HepG2 (cell line): ENCODE data around the gene MMP23B. TPM values are rescaled to one million over a fixed set of nuclear protein-coding genes. Genes with fewer than 3 reads are reported as not detected.
"Not testable (repeated sequence)": the region's sequence is repeated elsewhere in the genome, so short reads cannot be mapped to it uniquely, and the experiment has no call there.

Experiments used
- ATAC-seq: fragments of 200-7000 bp; cut with Tn5 transposase; 3 replicates; pipeline ENCODE4 v1.9.1; 2020; ENCODE audit warnings: mild to moderate bottlenecking, moderate library complexity
- BruUV-seq: library from RNA; stranded (reverse); fragments of 400-500 nt; replicated peaks from 2 replicates; lab custom pipeline; 2021; lab: Mats Ljungman, UMichigan
- CTCF ChIA-PET: fragments of 300-600 bp; formaldehyde crosslinking; extraction: SDS; loops from one replicate; lab custom pipeline; 2021; ENCODE audit warnings: low total read pairs, inconsistent platforms, low intra/inter-chr PET ratio; lab: Yijun Ruan, JAX
- POLR2A ChIA-PET: fragments of 350-600 bp; sonication (Branson Sonifier 250); formaldehyde crosslinking; loops from one replicate; lab custom pipeline; 2020; ENCODE audit warnings: antibody characterized with exemption, inconsistent platforms; lab: Yijun Ruan, JAX
- DNase-seq: peaks from one replicate; pipeline ENCODE4 v3.0.0-alpha.2; 2015; ENCODE audit warnings: low spot score
- FAIRE-seq: peaks from 3 replicates; lab custom pipeline; 2011; peaks lifted over from hg19 to GRCh38; lab: Jason Lieb, UNC
- H2AFZ ChIP-seq: one replicate; pipeline ENCODE4 v1.6.1; 2011; ENCODE audit warnings: low read length, inconsistent platforms
- H3K27ac ChIP-seq: fragments of 300-600 bp; 3 replicates; pipeline ENCODE4 v1.8.0; 2011; ENCODE audit warnings: mixed run types, mild to moderate bottlenecking, mixed read lengths, low read length, inconsistent platforms; ENCODE audit not compliant: insufficient read depth; ENCODE audit errors: extremely low read length
- H3K27me3 ChIP-seq, 2 experiments: fragments of 200-600 bp in 1 of 2; 2 replicates in 1 of 2; 3 replicates in 1 of 2; pipeline versions ENCODE4 v1.6.0 to v1.8.0; 2011; ENCODE audit warnings: low read length in 2 of 2, mild to moderate bottlenecking in 2 of 2, moderate library complexity in 2 of 2, inconsistent platforms in 1 of 2; ENCODE audit not compliant: insufficient read depth in 2 of 2, control insufficient read depth in 1 of 2
- H3K36me3 ChIP-seq, 2 experiments: fragments of 200-600 bp in 1 of 2; replicated peaks in 1 of 2; 2 replicates in 1 of 2; 3 replicates in 1 of 2; pipeline versions ENCODE4 v1.5.1 to v1.8.0; 2011; ENCODE audit warnings: low read length in 2 of 2, inconsistent platforms in 1 of 2; ENCODE audit not compliant: insufficient read depth in 2 of 2, control insufficient read depth in 1 of 2
- H3K4me1 ChIP-seq: 2 replicates; pipeline ENCODE4 v1.5.1; 2012; ENCODE audit warnings: low read length, inconsistent platforms; ENCODE audit not compliant: insufficient read depth
- H3K4me2 ChIP-seq: 2 replicates; pipeline ENCODE4 v1.6.0; 2011; ENCODE audit warnings: low read depth, low read length, inconsistent platforms
- H3K4me3 ChIP-seq, 3 experiments: fragments of 200-600 bp in 1 of 3; sonication (generic), shearing (Covaris generic) in 1 of 3; replicated peaks in 1 of 3; 2 replicates each; pipeline ENCODE4 v1.5.1; 2011 to 2016; ENCODE audit warnings: low read length in 3 of 3, inconsistent platforms in 2 of 3, low read depth in 2 of 3, mild to moderate bottlenecking in 2 of 3, control low read depth in 1 of 3, mixed read lengths in 1 of 3; ENCODE audit not compliant: insufficient read depth in 1 of 3
- H3K79me2 ChIP-seq: one replicate; pipeline ENCODE4 v1.6.1; 2011; ENCODE audit warnings: low read length, inconsistent platforms; ENCODE audit not compliant: insufficient read depth
- H3K9ac ChIP-seq: 2 replicates; pipeline ENCODE4 v1.6.0; 2011; ENCODE audit warnings: mild to moderate bottlenecking, low read depth, low read length, inconsistent platforms; ENCODE audit not compliant: insufficient read depth
- H3K9me3 ChIP-seq: 2 replicates; pipeline ENCODE4 v1.5.1; 2012; ENCODE audit warnings: mild to moderate bottlenecking, low read length
- H4K20me1 ChIP-seq: 2 replicates; pipeline ENCODE4 v1.6.0; 2011; ENCODE audit warnings: inconsistent platforms, mild to moderate bottlenecking, low read length, moderate library complexity; ENCODE audit not compliant: insufficient read depth
- WGBS: methylation state at CpG from one replicate; pipeline ENCODE4 v1.1.6; 2017; ENCODE audit warnings: low lambda C conversion rate; 5-methylcytosine and 5-hydroxymethylcytosine counted together
- in situ Hi-C: cut with HindIII; loops from 2 replicates; pipeline ENCODE4 v1.10.0; 2017; ENCODE audit warnings: low pct_unique_long_range_greater_than_20kb; ENCODE audit not compliant: extremely low pct_ligation_motif_present
- intact Hi-C: fragments of 100-400 bp; cut with micrococcal nuclease; formaldehyde crosslinking; loops from one replicate; pipeline ENCODE4 v1.10.0; 2022; ENCODE audit not compliant: unreplicated experiment
- polyA plus RNA-seq, 8 experiments: library from polyadenylated mRNA; depleted of rRNA in 3 of 8; stranded (reverse) in 7 of 8; unstranded in 1 of 8; fragments of >200 nt; fragmentation: Illumina TruSeq in 4 of 8; extraction: Trizol in 4 of 8; gene quantifications; 2 replicates each; pipeline versions ENCODE4 v1.2.1 to v1.2.3, GENCODE V29; 2011 to 2016; ENCODE audit warnings: low read depth in 4 of 8, missing spikeins in 1 of 8, mixed read lengths in 1 of 8; ENCODE audit not compliant: insufficient read depth in 1 of 8
- total RNA-seq, 5 experiments: library from RNA; depleted of rRNA; stranded (reverse); fragments of >200 nt; fragmentation: Illumina TruSeq; extraction: Trizol; gene quantifications; 2 replicates each; pipeline ENCODE4 v1.2.3, GENCODE V29; 2016; ENCODE audit warnings: low read depth in 1 of 5

MMP23B gene
- total and polyA plus RNA-seq, 2 of the 13 experiments (the other 11 are each of a cell fraction or from before 2014, with no cell fraction given): 0.61 to 0.75 TPM

DNA sequence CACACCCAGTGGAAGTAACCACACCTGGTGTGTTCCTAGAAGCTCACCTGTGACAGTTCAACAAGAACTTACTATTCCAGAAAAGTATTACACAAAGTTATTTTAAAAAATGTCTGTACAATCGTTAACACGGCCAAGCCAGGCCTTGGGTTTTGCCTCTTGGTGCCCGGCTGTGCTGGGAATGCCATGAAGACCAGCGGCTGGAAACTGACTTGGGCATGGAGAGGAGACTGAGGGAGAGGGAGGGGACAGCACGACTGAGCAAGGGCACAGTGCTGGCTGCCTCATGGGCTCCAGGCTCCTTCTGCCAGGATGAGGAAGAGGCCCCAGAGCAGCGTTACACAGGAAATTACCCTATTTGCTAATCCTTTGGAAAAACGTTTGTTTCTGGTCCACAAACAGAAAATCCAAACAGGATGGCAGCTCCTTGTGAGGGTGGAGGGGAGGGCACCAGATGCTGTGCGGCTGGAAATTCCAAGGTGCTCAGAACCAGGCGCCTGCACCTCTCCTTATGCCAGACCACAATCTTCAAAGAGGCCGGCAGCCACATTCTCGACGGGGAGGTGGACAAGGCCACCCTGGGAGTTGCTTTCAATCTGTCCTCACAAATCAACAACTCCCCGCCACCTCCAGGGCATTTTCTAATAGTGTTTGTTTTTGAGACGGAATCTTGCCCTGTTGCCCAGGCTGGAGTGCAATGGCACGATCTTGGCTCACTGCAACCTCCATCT is 31.0 kb downstream of the MMP23B start:
- H3K79me2 ChIP-seq, H4K20me1 ChIP-seq, DNase-seq, POLR2A ChIA-PET, H2AFZ ChIP-seq, H3K9me3 ChIP-seq, H3K4me2 ChIP-seq, ATAC-seq, BruUV-seq, H3K27ac ChIP-seq, H3K4me3 ChIP-seq, H3K27me3 ChIP-seq, H3K4me1 ChIP-seq, intact Hi-C loops, CTCF ChIA-PET, FAIRE-seq, H3K9ac ChIP-seq, in situ Hi-C loops: not testable (repeated sequence)
- H3K36me3 ChIP-seq: peaks cover 5 to 16% of the 10 kb centered on the region in 2 experiments; a peak in 4 of 5 replicates
- WGBS: 87% methylated on average over 15 of the region's 15 CpGs

DNA sequence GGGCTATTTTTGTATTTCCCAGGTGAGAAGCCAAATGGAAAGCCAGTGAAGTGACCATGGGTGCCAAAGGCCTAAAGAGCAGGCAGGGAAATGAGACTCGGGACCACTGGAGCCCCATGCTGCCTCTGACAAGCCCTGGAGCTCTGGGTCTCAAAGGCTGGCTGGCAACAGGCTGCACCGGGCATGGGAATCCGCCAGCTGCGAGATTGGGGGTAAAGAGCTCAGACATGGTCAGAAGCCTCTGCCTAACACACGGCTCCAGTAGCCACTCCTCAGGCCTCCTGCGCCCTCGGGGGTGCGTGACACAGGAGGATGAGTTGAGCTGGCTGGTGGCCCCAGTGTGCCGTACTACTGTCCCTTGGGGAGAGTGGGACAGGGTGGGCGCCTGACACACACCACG is 32.3 kb downstream of the MMP23B start:
- H2AFZ ChIP-seq, H3K4me1 ChIP-seq, H3K79me2 ChIP-seq, H3K4me2 ChIP-seq, H4K20me1 ChIP-seq, intact Hi-C loops, POLR2A ChIA-PET, H3K4me3 ChIP-seq, H3K9me3 ChIP-seq, in situ Hi-C loops, FAIRE-seq, H3K9ac ChIP-seq, CTCF ChIA-PET, H3K27ac ChIP-seq, ATAC-seq, DNase-seq, H3K27me3 ChIP-seq: not testable (repeated sequence)
- 29% methylated on average over 1 of the region's 11 CpGs for WGBS
- H3K36me3 ChIP-seq: peaks cover 5 to 16% of the 10 kb centered on the region in 2 experiments; a peak in 4 of 5 replicates
- TSS peak; percentile 26 for BruUV-seq
